ENCODE data around the gene ICAM2.
A peak's percentile ranks its signal among the peaks of the same experiment; 100 is the strongest.

ICAM2 gene

DNA sequence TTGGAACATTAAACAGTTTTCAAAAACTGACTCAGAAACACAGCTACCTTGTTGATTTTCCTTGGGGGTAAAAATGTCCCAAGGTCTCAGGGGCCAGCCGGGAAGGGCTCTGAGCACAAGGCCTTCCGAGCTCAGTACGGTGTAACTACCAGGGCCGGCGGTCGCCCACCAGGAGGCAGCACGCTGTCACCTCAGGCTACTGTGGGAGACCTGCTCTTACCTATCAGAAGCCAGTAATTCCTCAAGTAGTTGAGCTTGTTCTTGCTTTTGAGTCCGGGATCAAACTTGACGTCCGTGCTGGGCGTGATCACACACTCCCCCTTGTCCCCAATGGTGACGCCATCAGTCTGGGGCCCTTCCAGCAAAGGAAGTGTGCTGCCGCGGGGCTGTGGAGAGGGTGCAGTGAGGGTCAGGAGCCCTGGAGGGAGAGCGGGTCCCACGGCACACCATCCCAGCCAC lies 43.4 kb upstream of the ICAM2 start:
- H3K4me3 ChIP-seq (ENCODE audit: low read length): no peak overlapping the region
- DNase-seq: no peak
- H3K27me3 ChIP-seq (replicated peaks; ENCODE audit: insufficient read depth, low read length): no peaks in the 10 kb centered on the region
- H4K20me1 ChIP-seq (ENCODE audit: insufficient read depth, low read length): no peaks in the 10 kb centered on the region
- no peak overlapping the region for H2AFZ ChIP-seq (ENCODE audit: low read length)
- no peaks in the 10 kb centered on the region for H3K9me2 ChIP-seq (replicated peaks; ENCODE audit: insufficient read depth, low read length)
- H3F3A ChIP-seq (ENCODE audit: insufficient read depth, low read length): peaks cover 84% of the 10 kb centered on the region
- no peak overlapping the region for H3K4me2 ChIP-seq (ENCODE audit: low read depth, low read length)
- H3K9me3 ChIP-seq (replicated peaks; ENCODE audit: insufficient read depth, low read length): no peaks in the 10 kb centered on the region
- H3K27ac ChIP-seq (ENCODE audit: low read length): peak overlapping the region; percentile 75
- H3K9ac ChIP-seq (ENCODE audit: low read length): peak overlapping the region; percentile 6; the same call in 1 of the 2 replicates
- TF ChIP-seq CTCF (IDR thresholded peaks at IDR 0.05; ENCODE audit: low read length): peak; percentile 25
- TF ChIP-seq EZH2 (optimal IDR thresholded peaks at IDR 0.05; ENCODE audit: low read depth, low read length): no peak
- H3K36me3 ChIP-seq (replicated peaks; ENCODE audit: insufficient read depth, low read length): peaks cover 26% of the 10 kb centered on the region
- H3K4me1 ChIP-seq (ENCODE audit: low read length): peaks cover 94% of the 10 kb centered on the region
- H3K79me2 ChIP-seq (ENCODE audit: low read length): peaks cover 100% of the 10 kb centered on the region

GRCh38 chr17:64063088-64063487 lies 42.7 kb upstream of the ICAM2 start:
- no peak overlapping the region for H2AFZ ChIP-seq (ENCODE audit: low read length)
- no peak overlapping the region for H3K4me3 ChIP-seq (ENCODE audit: low read length)
- DNase-seq: peak; percentile 63
- H3K79me2 ChIP-seq (ENCODE audit: low read length): peaks cover 100% of the 10 kb centered on the region
- no peaks in the 10 kb centered on the region for H3K27me3 ChIP-seq (replicated peaks; ENCODE audit: insufficient read depth, low read length)
- H3K9me3 ChIP-seq (replicated peaks; ENCODE audit: insufficient read depth, low read length): no peaks in the 10 kb centered on the region
- H3K9ac ChIP-seq (ENCODE audit: low read length): peak overlapping the region; percentile 6; the same call in 1 of the 2 replicates
- peaks cover 23% of the 10 kb centered on the region for H3K36me3 ChIP-seq (replicated peaks; ENCODE audit: insufficient read depth, low read length)
- TF ChIP-seq EZH2phosphoT487 (IDR thresholded peaks at IDR 0.05; ENCODE audit: low read length) (no peak), CTCF (IDR thresholded peaks at IDR 0.05; ENCODE audit: low read length) (no peak; the same call in 1 of the 2 replicates), EZH2 (optimal IDR thresholded peaks at IDR 0.05; ENCODE audit: low read depth, low read length) (no peak)
- H3K27ac ChIP-seq (ENCODE audit: low read length): peak overlapping the region; percentile 75
- H3F3A ChIP-seq (ENCODE audit: insufficient read depth, low read length): peaks cover 85% of the 10 kb centered on the region
- H4K20me1 ChIP-seq (ENCODE audit: insufficient read depth, low read length): no peaks in the 10 kb centered on the region
- no peaks in the 10 kb centered on the region for H3K9me2 ChIP-seq (replicated peaks; ENCODE audit: insufficient read depth, low read length)
- peak overlapping the region; percentile 10; the same call in 1 of the 2 replicates for H3K4me2 ChIP-seq (ENCODE audit: low read depth, low read length)
- H3K4me1 ChIP-seq (ENCODE audit: low read length): peaks cover 94% of the 10 kb centered on the region

- H3K27ac ChIP-seq (ENCODE audit: low read length): peak overlapping the region; percentile 75
- H3K9ac ChIP-seq (ENCODE audit: low read length): peak overlapping the region; percentile 19; the same call in 1 of the 2 replicates
- peaks cover 29% of the 10 kb centered on the region for H3K36me3 ChIP-seq (replicated peaks; ENCODE audit: insufficient read depth, low read length)
- H3K4me3 ChIP-seq (ENCODE audit: low read length): no peak overlapping the region
- H3K4me2 ChIP-seq (ENCODE audit: low read depth, low read length): peak overlapping the region; percentile 55; the same call in 1 of the 2 replicates
- peaks cover 90% of the 10 kb centered on the region for H3K79me2 ChIP-seq (ENCODE audit: low read length)
- no peaks in the 10 kb centered on the region for H3K27me3 ChIP-seq (replicated peaks; ENCODE audit: insufficient read depth, low read length)
- H3K9me2 ChIP-seq (replicated peaks; ENCODE audit: insufficient read depth, low read length): no peaks in the 10 kb centered on the region
- DNase-seq: peak; percentile 54
- H2AFZ ChIP-seq (ENCODE audit: low read length): no peak overlapping the region
- no peaks in the 10 kb centered on the region for H3K9me3 ChIP-seq (replicated peaks; ENCODE audit: insufficient read depth, low read length)
- H4K20me1 ChIP-seq (ENCODE audit: insufficient read depth, low read length): no peaks in the 10 kb centered on the region
- TF ChIP-seq EZH2phosphoT487 (IDR thresholded peaks at IDR 0.05; ENCODE audit: low read length) (no peak), CTCF (IDR thresholded peaks at IDR 0.05; ENCODE audit: low read length) (no peak), EZH2 (optimal IDR thresholded peaks at IDR 0.05; ENCODE audit: low read depth, low read length) (no peak)
- H3K4me1 ChIP-seq (ENCODE audit: low read length): peaks cover 96% of the 10 kb centered on the region
- peaks cover 88% of the 10 kb centered on the region for H3F3A ChIP-seq (ENCODE audit: insufficient read depth, low read length)
Observed at GRCh38 chr17:64061178-64061898, 40.9 kb upstream of the ICAM2 start.
